NCI-H526 treated with DMSO at 0.1 percent for 48 hours (cell line): ENCODE results near the gene COL19A1.

Source experiments
- DNase-seq: peaks from one replicate; lab custom pipeline; 2025; lab: John Stamatoyannopoulos, UW

COL19A1 gene

DNA sequence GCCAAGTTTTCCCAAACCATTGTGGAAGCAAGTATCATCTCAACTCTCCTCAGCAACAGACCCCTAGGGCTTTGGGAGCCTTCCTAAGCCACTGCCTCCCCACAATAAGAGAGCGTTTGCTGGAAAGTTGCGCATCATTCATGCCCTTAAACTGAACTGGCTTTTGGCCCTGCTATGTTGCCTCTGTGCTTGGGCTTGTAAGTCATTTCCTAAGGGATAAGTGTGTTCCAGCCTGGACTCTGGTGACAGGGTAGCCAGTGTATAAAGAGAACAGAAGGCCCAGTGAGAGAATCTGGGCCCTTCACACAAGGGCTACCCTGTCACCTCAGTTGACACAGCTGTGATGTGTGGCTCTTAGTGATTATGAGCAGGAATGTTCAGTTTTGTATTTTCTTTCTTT is 358.7 kb downstream of the COL19A1 start:
- DNase-seq: no peak

DNA sequence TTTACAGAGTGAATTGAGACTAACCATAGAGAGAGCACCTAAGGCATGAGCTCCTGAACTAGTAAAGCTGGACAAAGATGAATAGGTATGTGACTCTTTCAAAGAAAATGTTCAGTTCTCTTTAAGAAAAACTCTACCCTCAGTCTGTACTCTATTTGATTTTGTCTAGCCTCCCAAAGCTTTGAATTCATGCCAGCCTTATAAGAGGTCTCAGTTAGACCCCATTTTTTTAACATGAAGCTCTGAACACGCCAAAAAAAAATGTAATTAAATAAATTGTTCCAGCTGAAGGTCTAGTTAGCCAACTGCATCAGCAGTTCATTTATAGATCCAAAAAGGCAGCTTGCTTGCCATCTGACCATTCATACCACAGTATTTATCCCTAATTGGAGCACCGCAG is 365.0 kb downstream of the COL19A1 start:
- DNase-seq: no peak

DNA sequence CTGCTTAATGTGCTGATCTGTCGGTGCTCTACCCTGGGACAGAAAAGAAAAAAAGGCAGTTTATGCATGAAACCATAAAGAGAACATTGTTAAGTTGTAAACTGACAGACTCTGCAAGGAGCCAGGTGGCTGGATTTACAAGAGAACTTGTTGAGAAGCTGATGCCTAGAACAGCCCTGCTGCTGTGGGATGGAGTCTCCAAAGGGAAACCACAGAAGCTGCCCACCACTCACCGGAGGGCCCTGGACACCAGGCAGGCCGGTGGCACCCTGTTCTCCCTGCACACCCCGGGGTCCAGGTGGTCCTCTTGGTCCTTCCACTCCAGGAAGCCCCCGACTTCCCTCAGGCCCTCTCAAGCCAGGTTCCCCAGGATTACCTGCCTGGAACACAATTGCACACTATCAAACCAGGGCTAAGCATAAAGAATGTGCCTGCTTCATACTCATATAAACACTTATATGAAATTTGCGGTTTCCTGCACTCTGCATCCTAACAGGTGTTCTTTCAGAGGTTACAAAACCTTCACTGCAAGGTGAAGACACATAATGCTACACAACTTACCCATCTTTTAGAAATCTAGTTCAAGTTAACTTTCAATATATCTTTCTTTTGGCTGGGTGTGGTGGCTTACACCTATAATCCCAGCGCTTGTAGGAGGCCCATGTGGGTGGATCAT is 368.3 kb downstream of the COL19A1 start:
- DNase-seq: no peak

GRCh38 chr6:70236343-70236742 is 370.0 kb downstream of the COL19A1 start:
- DNase-seq: no peak

DNA sequence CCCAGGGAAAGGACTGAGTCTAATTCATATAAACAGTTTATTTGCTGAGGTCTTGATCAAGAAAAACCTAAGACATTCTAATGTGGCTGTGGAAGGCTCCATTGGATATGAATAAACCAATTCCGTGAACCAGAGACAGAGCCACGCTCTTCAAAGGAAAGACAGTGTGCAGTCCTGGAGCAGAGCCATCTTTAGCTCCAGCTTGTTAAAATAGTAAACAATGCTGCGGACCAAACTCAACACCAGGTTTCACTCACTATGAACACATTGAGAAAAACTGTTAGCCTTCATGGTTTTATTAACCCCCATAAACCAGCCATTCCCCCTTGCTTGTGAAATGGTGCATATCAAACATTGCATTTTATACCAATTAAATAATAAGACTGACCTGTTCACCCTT is 374.7 kb downstream of the COL19A1 start:
- no peak for DNase-seq

DNA sequence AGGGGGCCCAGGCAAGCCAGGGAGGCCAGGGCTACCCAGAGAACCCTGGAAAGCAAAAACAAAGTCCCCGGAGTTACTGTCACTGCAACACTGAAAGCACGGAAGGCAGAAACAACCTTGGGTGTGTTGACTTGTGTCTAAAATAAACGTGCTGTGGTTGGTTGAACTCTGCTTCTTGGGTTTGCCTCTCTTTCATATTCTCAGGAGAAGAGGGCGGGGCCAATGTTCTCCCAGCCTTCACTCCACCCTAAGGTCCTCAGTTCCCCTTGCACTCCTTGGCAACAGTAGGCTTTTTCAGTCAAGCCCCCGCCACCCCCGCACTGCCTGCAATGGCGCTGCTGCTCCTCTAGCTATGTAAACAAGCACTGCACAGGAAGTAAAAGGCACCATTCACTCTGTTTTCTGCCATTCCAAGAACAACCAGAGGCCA is 375.6 kb downstream of the COL19A1 start:
- DNase-seq: no peak

GRCh38 chr6:70246118-70246517 is 379.8 kb downstream of the COL19A1 start:
- DNase-seq: no peak

DNA sequence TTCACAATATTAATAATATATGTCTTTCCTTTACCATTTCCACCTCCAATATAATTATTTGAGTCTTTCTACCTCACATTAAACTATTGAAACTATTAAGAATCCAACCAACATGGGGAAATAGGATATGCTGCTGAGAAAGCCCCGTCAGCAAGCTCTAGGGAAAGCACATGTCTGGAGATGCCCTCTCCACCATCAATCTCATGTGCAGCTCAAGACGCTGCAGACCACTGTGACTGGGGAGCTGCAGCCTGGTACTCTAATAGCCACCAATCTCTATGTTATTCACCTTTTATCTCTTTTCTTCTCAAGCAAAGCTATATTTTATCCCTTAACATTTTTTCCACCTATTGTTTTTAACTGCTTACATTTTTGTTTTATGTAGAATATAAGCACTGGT is 386.2 kb downstream of the COL19A1 start:
- DNase-seq: no peak

GRCh38 chr6:70253923-70254322 is 387.6 kb downstream of the COL19A1 start:
- no peak for DNase-seq

GRCh38 chr6:70254784-70255183 is 388.4 kb downstream of the COL19A1 start:
- no peak for DNase-seq

- no peak for DNase-seq
Observed at GRCh38 chr6:70257768-70258273, 391.5 kb downstream of the COL19A1 start.

DNA sequence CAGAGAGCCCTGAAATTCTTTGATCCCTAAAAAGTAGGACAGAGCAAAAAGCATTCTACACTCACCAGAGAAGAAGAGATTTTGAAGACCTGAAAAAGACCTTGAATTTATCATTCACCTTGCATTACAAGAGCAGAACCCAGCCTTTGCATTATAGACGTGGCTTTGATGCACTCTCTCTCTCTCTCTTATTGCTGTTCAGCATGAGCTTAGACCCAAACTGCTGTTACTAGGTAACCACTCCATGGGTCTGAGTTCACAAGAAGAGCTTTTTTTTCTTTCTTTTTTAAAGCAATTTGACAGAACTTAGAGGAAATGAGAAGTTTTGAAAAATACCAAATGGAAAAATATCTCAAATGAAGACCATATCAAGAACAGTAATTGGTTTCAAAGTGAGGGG is 392.1 kb downstream of the COL19A1 start:
- no peak for DNase-seq
